Superior temporal gyrus (tissue), 1 donor: ENCODE results near the gene COL26A1.
"Not testable (repeated sequence)": the region's sequence is repeated elsewhere in the genome, so short reads cannot be mapped to it uniquely, and the experiment has no call there.

Experiments used
- DNase-seq: peaks from one replicate; pipeline ENCODE4 v3.0.0-alpha.2; 2016; ENCODE audit errors: extremely low spot score

The COL26A1 gene

DNA sequence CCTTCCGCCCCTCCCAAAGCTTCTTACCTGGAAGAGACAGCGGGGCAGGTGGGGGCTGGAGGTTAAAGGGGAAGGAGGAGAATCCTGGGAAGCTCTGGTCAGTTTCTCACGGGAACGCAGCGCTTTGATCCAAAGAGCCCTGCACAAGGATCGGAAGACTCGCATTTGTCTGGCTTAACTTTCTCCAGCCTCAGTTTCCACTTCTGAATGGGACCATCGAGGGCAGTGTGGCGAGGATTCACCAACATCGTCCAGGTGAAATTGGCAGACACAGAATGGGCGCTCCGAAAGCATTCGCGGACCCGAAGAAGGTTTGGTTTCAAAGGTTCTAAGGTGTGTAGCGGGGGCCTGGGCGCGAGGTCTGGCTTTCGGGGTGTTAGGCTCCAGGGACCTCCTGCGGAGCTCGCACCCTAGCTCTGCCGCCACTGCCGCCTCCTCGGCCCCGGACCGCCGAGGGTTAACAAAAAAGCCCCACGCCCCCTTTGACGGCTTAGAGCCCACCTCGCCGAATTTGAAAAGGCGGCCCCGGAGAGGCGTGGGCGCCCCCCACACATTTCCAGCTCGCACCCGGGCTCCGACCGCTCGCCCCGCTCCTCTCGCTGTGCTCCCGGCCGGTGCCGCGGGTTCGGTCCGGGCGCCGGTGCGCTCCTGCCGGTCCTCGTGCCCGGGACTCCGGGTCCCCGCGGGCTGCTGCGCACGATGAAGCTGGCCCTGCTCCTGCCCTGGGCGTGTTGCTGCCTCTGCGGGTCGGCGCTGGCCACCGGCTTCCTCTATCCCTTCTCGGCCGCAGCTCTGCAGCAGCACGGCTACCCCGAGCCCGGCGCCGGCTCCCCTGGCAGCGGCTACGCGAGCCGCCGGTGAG is at the start of gene COL26A1:
COL26A1 (plus strand) TSS at position 542 of the 862 bp plus-strand sequence; CDS start at position 700, 158 bp downstream.
- no peak for DNase-seq

DNA sequence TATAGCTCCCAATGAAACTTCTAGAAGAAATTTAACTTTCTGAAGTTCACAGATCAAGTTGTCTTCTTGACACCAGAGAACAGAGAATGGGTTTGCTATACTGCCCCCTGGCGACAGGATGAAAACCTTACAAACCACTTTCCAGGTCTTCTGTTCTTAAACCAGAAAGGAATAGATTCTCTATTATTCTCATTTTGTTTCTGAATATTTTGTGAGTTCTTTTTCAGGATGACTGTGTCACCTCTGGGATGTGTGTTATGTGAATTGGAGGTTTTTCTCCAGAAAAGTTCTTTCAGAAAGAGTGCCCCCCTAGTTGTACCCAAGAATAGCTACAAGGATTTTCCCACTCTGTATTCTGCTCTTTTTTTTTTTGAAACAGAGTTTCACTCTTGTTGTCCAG is 47.3 kb upstream of the COL26A1 start:
- DNase-seq = peak; percentile 68

DNA sequence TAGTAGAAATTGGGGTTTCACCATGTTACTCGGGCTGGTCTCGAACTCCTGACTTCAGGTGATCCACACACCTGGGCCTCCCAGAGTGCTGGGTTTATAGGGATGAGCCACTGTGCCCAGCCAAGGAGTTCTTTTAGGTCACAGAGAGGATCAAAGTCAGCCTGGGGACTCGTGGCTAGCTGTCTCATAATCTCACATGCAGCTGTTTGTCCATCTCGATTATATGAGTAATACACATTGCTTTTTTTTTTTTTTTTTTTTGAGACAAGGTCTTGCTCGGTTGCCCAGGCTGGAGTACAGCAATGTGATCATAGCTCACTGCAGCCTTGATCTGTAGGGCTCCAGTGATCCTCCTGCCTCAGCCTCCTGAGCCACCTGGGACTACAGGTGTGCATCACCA is 43.3 kb upstream of the COL26A1 start:
- no peak for DNase-seq

DNA sequence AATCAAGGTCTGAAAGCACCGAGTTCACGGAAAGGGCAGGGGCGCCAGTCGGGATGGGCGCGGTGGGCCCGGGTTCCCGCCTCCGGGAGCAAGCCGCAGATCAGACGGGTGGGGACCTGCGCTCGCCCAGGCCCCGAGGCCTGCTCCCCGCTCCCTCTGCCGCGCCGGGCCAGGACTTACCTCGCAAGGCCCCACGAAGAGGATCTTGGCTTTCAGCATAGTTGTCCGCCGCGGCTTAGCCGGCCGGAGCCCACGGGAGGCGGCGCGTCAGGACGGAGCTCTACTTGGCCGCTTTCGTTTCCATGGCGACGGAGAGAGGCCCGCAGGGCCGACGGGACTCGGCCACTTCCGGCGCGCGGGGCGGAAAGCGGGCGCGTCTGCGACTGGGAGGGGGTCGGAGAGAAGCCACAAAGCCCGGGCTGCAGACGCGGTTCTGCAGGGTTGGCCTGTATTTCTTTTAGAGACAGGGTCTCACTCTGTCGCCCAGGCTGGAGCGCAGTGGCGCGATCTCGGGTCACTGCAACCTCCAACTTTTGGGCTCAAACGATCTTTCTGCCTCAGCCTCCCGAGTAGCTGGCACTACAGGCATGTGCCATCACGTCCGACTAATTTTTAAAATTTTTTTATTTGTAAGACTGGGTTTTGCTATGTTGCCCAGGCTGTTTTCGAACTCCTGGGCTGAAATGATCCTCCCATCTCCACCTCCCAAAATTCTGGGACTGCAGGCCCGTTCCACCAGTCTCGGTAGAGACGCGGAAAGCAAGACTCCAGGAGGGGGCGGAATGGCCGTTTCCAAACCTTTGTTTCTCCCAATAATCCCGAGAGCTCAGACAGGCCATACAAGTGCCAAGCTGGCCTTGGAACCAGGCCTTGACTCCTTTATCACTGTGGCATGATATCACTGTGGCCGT is 40.9 kb upstream of the COL26A1 start, which contains the start of gene IFT22:
IFT22 (minus strand) TSS at position 322 of the 911 bp plus-strand sequence; CDS start at position 219, 103 bp downstream.
- peak; percentile 91 for DNase-seq

DNA sequence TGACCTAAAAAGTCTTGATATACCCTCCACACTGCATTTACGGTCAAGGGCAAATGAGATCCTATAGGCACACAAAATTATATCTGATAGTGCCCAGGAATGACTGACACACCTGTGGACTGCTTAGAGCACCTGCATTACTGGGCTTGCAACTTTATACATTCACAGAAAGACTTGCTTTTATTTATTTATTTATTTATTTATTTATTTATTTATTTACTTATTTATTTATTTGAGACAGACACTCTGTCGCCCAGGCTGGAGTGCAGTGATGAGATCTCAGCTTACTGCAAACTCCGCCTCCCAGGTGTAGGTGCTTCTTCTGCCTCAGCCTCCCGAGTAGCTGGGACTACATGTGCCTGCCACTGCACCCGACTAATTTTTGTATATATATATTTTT is 34.5 kb upstream of the COL26A1 start:
- DNase-seq = no peak

DNA sequence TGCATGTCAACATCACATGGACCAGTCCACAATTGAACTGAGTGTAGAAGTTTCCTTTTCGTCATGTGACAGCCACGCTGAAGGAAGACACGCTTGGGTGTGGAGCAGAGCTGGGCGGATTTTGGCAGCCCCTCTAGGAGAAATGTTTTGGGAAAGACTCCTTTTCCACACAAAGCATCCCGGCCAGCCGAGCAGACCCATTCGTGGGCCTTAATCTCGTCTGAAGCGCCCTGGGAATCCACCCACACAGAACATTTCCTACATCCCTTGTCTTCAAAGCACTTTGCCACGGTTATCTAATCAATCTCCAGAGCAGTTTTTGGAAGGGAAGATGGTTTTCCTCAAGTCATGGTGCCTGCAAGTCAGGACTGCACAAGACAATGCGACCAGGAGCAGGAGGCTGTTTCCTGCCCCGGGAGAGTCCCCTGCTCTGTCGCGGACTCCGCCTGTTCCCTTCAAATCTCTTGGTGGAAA is 32.6 kb upstream of the COL26A1 start:
- no peak for DNase-seq

GRCh38 chr7:101332026-101332425 is 30.6 kb upstream of the COL26A1 start:
- DNase-seq = no peak

DNA sequence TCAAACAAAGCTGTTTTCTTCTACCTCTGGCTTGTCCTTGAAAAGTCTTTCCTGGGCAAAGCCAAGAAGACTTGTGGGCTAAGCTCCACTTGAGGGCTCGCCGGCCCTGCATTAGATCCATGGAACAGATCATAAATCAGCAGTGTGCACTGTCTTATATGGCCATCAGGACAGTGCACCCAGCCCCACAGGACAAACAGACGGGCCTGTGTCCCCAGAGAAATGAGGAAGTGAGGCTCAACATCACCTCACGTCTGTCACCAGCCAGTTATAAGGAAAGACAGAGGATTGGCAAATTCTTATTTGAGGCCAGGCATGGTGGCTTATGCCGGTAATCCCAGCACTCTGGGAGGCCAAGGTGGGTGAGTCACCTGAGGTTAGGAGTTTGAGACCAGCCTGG is 28.8 kb upstream of the COL26A1 start:
- DNase-seq = no peak

DNA sequence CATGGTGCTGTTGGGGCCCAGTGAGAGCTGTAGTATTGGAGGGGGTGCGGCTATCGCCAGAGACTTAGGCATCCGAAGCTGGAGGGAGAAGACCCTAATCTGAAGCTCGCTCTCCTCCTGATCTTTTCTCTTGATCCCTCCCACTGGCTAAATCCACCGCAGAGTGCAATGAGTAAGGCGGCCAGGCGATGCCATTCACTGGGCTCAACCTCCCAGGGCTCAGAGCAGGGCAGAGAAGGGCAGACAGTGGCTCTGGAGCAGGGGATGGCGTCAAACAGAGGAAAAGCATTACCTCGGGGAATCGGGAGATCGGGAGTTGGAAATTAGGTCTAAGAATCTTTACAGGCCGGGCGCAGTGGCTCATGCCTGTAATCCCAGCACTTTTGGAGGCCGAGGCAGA is 22.3 kb upstream of the COL26A1 start:
- no peak for DNase-seq

- DNase-seq = no peak
These were observed 19.8 kb upstream of the COL26A1 start for GRCh38 chr7:101342892-101343291.

DNA sequence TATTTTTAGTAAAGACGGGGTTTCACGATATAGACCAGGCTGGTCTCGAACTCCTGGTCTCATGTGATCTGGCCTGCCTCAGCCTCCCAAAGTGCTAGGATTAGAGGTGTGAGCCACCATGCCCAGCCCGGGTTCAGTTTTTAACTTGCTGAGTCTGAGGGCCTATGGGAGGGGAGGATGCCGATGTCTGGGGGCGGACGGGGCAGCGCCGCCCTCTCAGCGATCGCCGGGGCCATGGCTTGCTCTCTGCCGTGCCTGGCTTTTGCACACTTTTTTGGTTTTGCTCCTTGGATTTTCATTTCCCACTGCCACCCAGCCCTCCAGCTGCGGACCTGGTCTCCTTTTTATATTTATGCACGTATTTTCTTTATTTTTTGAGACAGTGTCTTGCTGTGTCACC is 15.2 kb upstream of the COL26A1 start:
- DNase-seq = no peak

DNA sequence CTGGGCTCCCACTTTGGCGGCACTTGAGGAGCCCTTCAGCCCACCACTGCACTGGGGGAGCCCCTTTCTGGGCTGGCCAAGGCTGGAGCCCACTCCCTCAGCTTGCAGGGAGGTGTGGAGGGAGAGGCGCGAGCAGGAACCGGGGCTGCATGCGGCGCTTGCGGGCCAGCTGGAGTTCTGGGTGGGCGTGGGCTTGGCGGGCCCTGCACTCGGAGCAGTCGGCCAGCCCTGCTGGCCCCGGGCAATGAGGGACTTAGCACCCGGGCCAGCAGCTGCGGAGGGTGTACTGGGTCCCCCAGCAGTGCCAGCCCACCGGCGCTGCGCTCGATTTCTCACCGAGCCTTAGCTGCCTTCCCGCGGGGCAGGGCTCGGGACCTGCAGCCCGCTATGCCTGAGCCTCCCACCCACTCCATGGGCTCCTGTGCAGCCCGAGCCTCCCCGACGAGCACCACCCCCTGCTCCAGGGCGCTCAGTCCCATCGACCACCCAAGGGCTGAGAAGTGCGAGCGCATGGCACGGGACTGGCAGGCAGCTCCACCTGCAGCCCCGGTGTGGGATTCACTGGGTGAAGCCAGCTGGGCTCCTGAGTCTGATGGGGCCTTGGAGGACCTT is 14.1 kb upstream of the COL26A1 start:
- DNase-seq = not testable (repeated sequence)

GRCh38 chr7:101349300-101349699 is 13.4 kb upstream of the COL26A1 start:
- not testable (repeated sequence) for DNase-seq

- DNase-seq = no peak
These were observed 9.8 kb upstream of the COL26A1 start for GRCh38 chr7:101352920-101353308.

DNA sequence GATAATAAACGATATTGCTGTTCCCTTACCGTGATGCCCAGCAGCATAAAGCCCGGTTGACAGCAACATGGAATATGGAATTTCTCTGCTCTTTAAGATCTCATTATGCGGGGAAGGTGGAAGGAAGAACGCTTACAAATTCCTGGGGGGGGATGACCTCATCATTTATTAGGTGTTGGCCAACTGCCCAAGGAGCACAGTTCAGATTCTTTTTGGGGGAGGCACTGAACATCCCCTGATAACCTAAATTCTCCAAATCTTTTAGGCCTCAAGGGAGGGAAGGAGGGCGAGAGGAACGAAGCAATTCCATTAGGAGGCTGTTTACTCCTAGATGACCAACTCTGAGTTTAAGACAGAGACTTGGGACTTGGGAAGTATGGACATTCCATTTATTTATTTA is 5.2 kb upstream of the COL26A1 start:
- no peak for DNase-seq

GRCh38 chr7:101363196-101363733 is 590 bp downstream of the COL26A1 start:
- DNase-seq = no peak

DNA sequence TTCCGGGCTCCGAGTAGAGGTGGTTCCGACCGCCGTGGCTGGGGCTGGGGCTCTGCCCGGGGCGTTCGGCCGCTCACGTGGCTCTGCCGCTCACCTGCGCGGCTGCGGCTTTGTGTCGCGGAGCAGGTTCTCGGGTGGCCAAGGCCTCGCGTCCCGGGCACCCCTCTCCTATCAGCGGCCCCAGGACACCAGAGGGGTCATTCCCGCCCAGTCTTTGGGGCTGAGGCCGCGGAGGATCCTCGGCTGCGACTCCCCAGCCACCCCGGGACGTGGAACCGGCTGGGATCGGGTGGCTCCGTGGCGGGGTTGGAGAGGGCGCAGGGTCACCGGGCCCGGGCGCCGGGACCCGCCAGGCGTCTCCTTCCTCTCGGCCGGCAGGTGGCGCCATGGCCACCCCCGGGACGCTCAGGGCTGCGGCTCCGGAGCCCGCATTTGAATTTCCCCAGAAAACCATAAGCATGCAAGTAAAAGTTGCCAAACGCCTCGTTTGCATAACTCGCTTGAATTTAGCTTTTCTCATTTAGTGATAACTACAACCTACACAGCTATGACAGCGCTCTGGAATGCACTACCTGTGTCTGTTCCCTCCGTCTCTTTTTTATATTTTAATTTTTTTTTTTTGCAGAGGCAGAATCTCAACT is 1.2 kb downstream of the COL26A1 start:
- peak; percentile 78 for DNase-seq

DNA sequence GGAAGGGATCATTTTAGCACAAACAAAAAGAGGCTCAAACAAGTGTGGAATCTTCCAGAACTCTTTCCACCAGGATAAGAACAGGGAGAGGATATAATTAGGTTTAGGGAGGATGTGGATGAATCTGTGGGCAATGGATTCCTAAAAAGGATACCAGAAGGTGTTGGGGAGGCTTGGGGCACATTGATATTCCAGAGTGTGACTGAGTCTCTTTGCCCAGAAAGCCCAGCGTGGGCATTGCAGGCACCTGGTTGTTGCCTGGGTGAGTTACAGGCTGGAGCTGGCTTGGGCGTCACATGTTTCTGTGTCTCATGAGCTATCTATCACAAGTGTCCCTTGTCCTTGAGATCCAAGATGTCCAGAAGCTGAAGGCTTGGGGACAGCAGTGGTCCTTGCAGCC is 3.3 kb downstream of the COL26A1 start:
- DNase-seq = peak; percentile 59

DNA sequence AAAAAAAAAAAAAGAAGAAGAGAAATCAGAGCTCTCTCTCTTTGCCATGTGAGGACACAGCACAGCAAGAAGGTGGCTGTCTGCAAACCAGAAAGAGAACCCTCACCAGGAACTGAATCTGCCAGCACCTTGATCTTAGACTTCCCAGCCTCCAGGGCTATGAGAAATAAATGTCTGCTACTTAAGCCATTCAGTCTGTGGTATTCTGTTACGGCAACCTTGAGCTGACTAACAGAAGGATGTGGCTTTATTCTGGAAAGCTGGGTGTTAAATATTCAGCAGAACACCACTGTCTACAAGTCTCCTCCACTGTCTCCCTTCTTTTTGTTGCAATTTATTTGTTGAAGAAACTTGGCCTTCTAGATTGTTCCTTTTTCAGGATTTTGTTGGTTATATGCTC is 5.0 kb downstream of the COL26A1 start:
- no peak for DNase-seq

GRCh38 chr7:101368422-101369165 is 5.9 kb downstream of the COL26A1 start:
- DNase-seq = no peak
